Spleen (tissue), 7 donors: ENCODE results near the gene CMPK1.

Experiments
- CTCF ChIP-seq, 11 experiments: fragments of 200-600 bp in 7 of 11; fragments of 450-650 bp in 4 of 11; sonication (generic) in 4 of 11; IDR thresholded peaks in 8 of 11; conservative IDR thresholded peaks in 3 of 11; 1 replicate in 7 of 11; 2 replicates in 4 of 11; pipeline versions ENCODE4 v1.4.0 to v1.8.0; 2016 to 2021; ENCODE audit warnings: antibody characterized with exemption in 11 of 11, inconsistent platforms in 4 of 11, mild to moderate bottlenecking in 1 of 11
- POLR2A ChIP-seq, 3 donors: fragments of 450-650 bp; IDR thresholded peaks; one replicate each; pipeline ENCODE4 v1.5.1; 2017; ENCODE audit warnings: antibody characterized with exemption in 3 of 3, mild to moderate bottlenecking in 1 of 3
- POLR2AphosphoS5 ChIP-seq, 3 donors: sonication (generic); formaldehyde crosslinking; IDR thresholded peaks; one replicate each; pipeline ENCODE4 v1.5.1; 2017; ENCODE audit warnings: antibody characterized with exemption in 3 of 3
- donor health status: DM: no; HTN: no; CAD: no; lungs with moderate emphysema.
- donor health status: DM: no; HTN: no; CAD: no.
- donor health status: DM: no; HTN: no; CAD: no.

- TF ChIP-seq CTCF (IDR thresholded peaks at IDR 0.05 in 8 of 11, conservative IDR thresholded peaks at IDR 0.05 in 3 of 11) (no peak), POLR2A (IDR thresholded peaks at IDR 0.05) (no peak), POLR2AphosphoS5 (IDR thresholded peaks at IDR 0.05) (no peak)
Measured at GRCh38 chr1:47347735-47348134, 14.1 kb downstream of the CMPK1 start.
